GM19043 (cell line): ENCODE results near the gene ING5.
"Not testable (repeated sequence)": the region's sequence is repeated elsewhere in the genome, so short reads cannot be mapped to it uniquely, and the experiment has no call there.

Source experiments
- ATAC-seq: cut with Tn5 transposase; IDR thresholded peaks from one replicate; pipeline ENCODE4 v1.9.1; 2021; ENCODE audit warnings: low read depth; ENCODE audit not compliant: unreplicated experiment

ING5 gene

GRCh38 chr2:241736111-241736510 lies 34.3 kb downstream of the ING5 start:
- ATAC-seq, result no peak

DNA sequence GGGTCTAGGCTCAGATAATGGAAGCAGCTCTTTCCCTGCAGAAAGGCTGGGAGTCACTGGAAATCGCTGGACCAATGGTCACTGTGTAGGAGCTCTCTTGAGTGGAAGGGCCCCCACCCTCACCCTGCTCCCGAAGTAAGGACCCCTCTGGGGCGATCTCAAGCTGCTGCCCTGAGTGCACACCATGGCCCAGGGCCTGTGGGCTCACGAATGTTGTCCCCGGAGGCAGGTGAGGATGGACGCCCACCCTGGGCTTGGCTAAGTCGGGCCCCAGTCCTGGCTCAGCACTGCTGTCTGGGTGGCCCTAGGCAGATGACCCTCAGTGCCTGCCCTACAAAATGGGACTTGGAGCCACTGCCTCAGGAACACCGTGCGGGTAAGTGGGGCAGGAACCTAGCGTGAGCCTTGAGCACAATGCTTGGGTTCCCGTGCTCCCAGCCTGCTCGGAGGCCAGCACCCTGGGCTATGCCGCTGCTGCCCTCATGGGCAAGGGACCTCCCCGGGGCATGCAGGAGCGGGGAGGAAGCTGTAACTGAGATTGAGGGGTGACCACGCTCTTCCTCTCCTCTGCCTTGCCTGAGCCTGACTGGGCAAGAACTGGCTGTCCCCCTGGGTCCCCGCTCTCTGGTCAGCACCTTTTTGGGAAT lies 36.3 kb downstream of the ING5 start:
- ATAC-seq, result no peak

DNA sequence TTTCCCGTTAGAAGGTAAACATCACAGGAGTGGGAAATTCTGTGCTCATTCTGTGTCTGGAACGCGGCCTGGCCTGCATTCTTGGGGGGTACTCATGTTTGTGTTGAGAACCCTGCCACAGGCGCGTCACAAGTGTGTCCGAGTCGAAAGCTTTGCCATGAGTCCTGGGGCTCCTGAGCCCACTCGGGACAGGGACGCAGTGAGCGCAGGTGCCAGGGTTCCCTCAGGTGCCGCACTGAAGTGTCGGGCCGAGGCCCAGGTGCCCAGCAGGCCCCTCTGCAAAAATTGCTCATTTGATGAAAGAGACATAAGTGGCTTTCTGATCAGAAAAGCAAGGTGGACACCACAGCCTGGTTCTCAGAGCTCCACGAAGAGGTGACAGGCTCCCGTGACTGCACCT lies 37.3 kb downstream of the ING5 start:
- no peak for ATAC-seq

DNA sequence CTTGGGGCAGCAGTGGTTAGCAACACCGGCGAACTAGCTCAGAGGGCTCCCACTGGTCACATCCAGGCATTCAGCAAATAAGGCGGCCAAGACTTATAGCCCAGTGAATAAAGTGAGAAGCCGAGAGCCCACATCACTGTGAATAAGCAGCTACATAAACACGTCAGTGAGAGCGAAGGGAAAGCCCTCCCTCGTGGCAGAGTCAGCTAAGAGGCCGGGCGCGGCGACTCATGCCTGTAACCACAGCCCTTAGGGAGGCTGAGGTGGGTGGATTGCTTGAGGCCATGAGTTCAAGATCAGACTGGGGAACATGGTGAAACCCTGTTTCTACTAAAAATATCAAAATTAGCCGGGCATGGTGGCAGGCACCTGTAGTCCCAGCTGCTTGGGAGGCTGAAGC lies 37.8 kb downstream of the ING5 start:
- no peak for ATAC-seq

- no peak for ATAC-seq
These were observed 39.2 kb downstream of the ING5 start for GRCh38 chr2:241741016-241741415.

DNA sequence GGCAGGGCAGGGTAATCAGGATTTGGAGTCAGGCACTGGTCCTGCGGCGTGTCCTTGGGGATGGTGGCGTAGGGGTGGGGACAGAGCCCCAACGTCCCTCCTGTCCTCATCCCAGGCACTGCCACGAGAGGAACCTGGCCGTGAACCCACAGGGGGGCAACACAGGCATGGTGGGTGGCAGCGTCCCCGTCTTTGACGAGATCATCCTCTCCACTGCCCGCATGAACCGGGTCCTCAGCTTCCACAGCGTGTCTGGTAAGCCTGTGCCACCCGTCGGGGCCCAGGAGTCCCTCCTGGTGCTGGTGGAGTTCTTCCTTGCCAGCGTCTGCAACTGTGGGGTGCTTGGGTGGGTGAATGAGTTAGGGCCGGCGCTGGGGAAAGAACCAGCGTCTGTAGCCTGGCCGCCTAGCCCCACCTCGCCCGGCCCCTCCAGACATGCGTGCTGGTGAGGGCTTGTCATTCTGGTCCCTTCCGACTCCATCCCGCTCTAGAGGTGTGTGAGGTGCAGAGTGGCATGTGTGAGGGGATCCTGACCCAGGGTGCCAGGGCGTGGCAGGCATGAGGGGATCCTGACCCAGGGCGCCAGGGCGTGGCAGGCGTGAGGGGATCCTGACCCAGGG lies 40.6 kb downstream of the ING5 start:
- no peak for ATAC-seq

GRCh38 chr2:241743008-241743407 lies 41.2 kb downstream of the ING5 start:
- ATAC-seq, result not testable (repeated sequence)

- no peak for ATAC-seq
These were observed 41.8 kb downstream of the ING5 start for GRCh38 chr2:241743620-241744019.

DNA sequence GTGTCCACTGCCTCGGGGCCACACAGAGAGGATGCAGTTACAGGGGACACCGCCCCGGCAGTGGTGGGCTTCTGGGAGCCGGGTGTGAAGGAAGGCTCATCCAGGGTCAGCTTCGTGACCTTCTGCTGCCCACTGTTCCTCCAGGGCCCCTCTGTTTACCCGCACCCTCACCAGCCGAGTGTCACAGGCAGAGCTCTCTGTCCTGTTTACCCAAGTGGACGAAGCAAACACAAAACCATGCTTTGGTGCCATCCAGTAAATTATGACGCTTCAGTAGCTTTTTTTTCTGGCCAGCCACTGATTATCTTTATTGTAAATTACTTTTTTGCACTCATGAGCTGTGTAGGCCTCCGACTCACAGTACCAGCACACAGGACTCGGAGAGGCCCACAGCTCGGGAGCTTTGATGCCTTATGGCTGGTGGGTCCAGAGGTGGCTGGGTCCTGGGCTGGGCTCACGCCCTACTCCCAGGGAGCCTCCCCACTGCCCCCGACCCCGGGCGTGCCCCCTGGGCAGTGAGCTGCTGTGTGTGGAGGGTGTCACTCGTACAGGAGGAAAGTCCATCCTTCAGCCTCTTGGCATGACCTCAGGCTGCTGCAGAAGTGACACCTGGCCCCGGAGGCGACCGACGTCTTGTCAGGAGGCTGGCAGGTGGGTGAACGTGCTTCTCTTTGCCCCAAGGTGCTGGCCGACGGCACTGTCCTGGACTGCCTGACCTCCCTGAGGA lies 42.4 kb downstream of the ING5 start:
- ATAC-seq, result no peak

GRCh38 chr2:241745276-241745675 lies 43.4 kb downstream of the ING5 start:
- ATAC-seq, result no peak

- no peak for ATAC-seq
These were observed 44.2 kb downstream of the ING5 start for GRCh38 chr2:241746084-241746483.

GRCh38 chr2:241748468-241749256 lies 46.8 kb downstream of the ING5 start:
- ATAC-seq, result no peak

DNA sequence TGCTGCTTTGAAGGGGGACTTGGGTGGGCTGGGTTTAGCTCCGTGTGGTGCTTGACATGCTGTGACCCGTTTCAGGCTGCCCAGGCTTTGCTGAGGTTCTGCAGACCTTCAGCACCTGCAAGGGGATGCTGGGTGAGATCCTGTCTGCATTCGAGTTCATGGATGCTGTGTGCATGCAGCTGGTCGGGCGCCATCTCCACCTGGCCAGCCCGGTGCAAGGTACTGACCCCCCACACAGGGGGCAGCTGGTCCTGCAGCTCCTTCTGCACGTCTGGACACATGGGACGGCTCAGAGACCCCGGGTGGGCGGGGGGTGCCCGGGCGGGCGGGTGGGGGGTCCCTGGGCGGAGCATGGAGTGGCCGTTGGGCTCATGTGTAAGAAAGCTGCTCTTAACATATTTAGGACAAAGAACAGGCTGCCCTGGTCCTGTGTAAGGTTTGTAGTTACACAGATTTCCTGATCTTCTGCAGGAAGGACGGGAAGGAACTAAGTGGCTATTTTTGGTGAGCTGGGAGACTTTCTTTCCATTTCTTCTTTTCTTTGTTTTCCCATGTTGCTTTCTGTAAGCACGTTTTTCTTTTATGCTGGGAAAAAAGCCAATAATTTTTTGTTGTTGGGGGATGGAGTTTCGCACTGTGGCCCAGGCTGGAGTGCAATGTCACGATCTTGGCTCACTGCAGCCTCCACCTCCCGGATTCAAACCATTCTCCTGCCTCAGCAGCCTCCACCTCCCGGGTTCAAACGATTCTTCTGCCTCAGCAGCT lies 48.4 kb downstream of the ING5 start:
- no peak for ATAC-seq

DNA sequence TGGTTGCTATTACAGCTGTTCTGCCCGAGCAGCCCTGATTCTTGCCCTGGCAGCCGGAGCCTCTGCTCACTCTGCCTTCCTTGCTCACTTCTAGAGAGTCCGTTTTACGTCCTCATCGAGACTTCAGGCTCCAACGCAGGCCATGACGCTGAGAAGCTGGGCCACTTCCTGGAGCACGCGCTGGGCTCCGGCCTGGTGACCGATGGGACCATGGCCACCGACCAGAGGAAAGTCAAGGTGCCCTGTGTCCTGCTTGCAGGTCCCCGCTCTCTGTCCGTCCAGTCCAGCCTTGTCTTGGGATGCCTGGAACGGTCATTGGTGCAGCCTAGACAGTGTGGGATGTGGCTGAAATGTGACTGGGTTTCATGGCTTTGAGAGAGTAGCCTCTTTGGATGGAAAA lies 49.3 kb downstream of the ING5 start:
- ATAC-seq, result no peak

DNA sequence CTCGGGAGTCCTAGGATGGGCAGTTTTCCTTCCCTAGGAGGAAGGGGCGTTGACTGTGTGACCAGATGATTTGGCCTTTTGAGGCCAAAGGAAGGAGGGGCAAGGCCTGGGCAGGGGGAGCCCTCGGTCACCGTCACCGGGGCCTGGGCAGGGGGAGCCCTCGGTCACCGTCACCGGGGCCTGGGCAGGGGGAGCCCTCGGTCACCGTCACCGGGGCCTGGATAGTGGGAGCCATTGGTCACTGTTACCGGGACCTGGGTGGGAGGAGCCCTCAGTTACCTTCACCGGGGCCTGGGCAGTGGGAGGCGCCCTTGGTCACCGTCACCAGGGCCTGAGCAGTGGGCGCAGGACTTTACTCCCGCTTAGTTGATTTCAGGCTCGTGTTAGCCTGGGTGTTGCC lies 49.9 kb downstream of the ING5 start:
- ATAC-seq, result no peak

DNA sequence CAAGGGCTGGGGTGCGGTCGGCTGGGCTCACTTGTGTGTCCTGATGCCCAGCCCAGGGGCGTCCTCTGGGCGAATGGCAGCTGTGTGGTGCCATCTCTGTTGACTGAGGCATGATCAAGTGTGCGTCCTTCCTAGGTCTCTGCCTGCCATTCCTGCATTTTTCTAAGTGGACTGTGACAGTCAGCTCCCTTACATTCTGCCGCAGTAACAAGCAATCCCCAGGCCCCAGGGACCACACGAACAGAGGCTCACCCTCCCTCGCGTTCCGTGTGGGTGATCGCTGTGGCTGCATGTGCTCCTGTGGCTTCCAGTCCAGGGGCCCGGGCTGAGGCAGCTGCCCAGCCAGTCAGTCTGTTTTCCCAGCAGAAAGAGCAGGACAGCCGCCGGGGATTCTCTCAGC lies 50.4 kb downstream of the ING5 start:
- no peak for ATAC-seq

DNA sequence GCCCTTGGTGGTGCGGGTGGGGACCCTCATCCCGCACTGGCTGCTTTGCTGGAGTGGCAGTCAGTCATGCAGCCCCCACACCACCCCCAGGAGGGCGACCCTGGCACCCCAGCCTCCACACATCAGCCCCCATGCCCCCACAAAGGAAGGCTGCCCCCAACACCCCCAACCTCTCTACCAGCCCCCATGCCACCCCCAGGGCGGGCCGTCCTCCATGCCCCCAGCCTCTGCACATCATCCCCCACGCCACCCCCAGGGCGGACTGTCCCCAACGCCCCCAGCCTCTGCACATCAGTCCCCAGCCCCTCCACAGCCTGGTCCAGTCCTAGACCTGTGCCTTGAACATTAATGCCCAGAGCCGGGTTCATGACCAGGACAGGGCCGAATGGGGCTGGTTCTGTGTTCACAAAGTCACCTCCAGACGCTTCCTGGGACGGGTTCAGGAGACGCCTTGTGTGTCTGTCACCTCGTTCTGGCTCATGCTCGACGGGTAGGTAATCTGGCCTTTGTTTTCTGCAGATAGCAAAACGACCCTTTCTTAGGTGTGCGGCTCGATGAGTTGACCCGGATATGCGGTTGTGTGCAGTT lies 50.9 kb downstream of the ING5 start:
- no peak for ATAC-seq

GRCh38 chr2:241753493-241753892 lies 51.7 kb downstream of the ING5 start:
- ATAC-seq, result no peak

- no peak for ATAC-seq
These were observed 52.2 kb downstream of the ING5 start for GRCh38 chr2:241754042-241754441.

- no peak for ATAC-seq
These were observed 53.3 kb downstream of the ING5 start for GRCh38 chr2:241755166-241755565.
